CD4-positive, CD25-positive, alpha-beta regulatory T cell (primary cell): ENCODE data around the gene DYNC2H1. TPM values are rescaled to one million over a fixed set of nuclear protein-coding genes. Genes with fewer than 3 reads are reported as not detected.

Experiments
- ATAC-seq, 2 donors: fragments of 150-1000 bp; cut with Tn5 transposase; one replicate each; pipeline ENCODE4 v1.10.0; 2021; ENCODE audit warnings: low read depth in 2 of 2, moderate number of reproducible peaks in 2 of 2, moderate library complexity in 1 of 2
- DNase-seq, 3 donors: peaks; one replicate each; pipeline versions ENCODE4 v3.0.0 to v3.0.0-alpha.2; 2012 to 2022; ENCODE audit warnings: mixed read lengths in 1 of 3
- H3K27ac ChIP-seq: one replicate; pipeline ENCODE4 v1.7.0; 2013; ENCODE audit warnings: mild to moderate bottlenecking, low read length; ENCODE audit not compliant: insufficient read depth, poor library complexity, severe bottlenecking
- H3K27me3 ChIP-seq: one replicate; pipeline ENCODE4 v1.7.0; 2013; ENCODE audit warnings: low read length; ENCODE audit not compliant: control insufficient read depth, insufficient read depth
- H3K36me3 ChIP-seq: one replicate; pipeline ENCODE4 v1.7.0; 2013; ENCODE audit warnings: mild to moderate bottlenecking, low read length, moderate library complexity; ENCODE audit not compliant: control insufficient read depth, insufficient read depth
- H3K4me1 ChIP-seq: 2 replicates; pipeline ENCODE4 v1.7.0; 2013; ENCODE audit warnings: mild to moderate bottlenecking, low read length; ENCODE audit not compliant: insufficient read depth, control insufficient read depth, poor library complexity, severe bottlenecking
- H3K4me3 ChIP-seq: one replicate; pipeline ENCODE4 v1.7.0; 2013; ENCODE audit warnings: low read depth, mild to moderate bottlenecking, low read length, moderate library complexity
- H3K9me3 ChIP-seq, 2 experiments: 1 replicate in 1 of 2; 2 replicates in 1 of 2; pipeline ENCODE4 v1.7.0; 2013; ENCODE audit warnings: low read length in 2 of 2, mild to moderate bottlenecking in 1 of 2, moderate library complexity in 1 of 2; ENCODE audit not compliant: control insufficient read depth in 2 of 2
- H3K27ac Mint-ChIP-seq, 3 donors: one replicate each; pipeline ENCODE4 v1.8.0; 2020 to 2022; ENCODE audit warnings: mild to moderate bottlenecking in 3 of 3, mixed read lengths in 3 of 3, moderate library complexity in 2 of 3
- H3K27me3 Mint-ChIP-seq: one replicate; pipeline ENCODE4 v1.8.0; 2022; ENCODE audit warnings: mild to moderate bottlenecking, mixed read lengths
- H3K36me3 Mint-ChIP-seq: one replicate; pipeline ENCODE4 v1.8.0; 2020; ENCODE audit warnings: mixed read lengths
- H3K4me1 Mint-ChIP-seq, 4 donors: one replicate each; pipeline ENCODE4 v1.8.0; 2020 to 2022; ENCODE audit warnings: mixed read lengths in 4 of 4, mild to moderate bottlenecking in 1 of 4
- H3K4me3 Mint-ChIP-seq, 4 donors: one replicate each; pipeline ENCODE4 v1.8.0; 2020 to 2022; ENCODE audit warnings: mild to moderate bottlenecking in 4 of 4, mixed read lengths in 4 of 4, moderate library complexity in 3 of 4
- H3K9me3 Mint-ChIP-seq, 7 donors: one replicate each; pipeline ENCODE4 v1.8.0; 2020 to 2022; ENCODE audit warnings: mixed read lengths in 7 of 7, mild to moderate bottlenecking in 3 of 7, moderate library complexity in 2 of 7
- polyA plus RNA-seq, 4 donors: library from polyadenylated mRNA; unstranded; fragments of 300-500 nt; fragmentation: Illumina TruSeq; gene quantifications; one replicate each; pipeline ENCODE4 v1.2.3, GENCODE V29; 2021
- total RNA-seq: library from RNA; stranded (reverse); gene quantifications from one replicate; pipeline ENCODE4 v1.2.3, GENCODE V29; 2022

The DYNC2H1 gene
- total and polyA plus RNA-seq, 5 donors from 2014 or later: 0.10 to 1.8 (median 0.18) TPM

DNA sequence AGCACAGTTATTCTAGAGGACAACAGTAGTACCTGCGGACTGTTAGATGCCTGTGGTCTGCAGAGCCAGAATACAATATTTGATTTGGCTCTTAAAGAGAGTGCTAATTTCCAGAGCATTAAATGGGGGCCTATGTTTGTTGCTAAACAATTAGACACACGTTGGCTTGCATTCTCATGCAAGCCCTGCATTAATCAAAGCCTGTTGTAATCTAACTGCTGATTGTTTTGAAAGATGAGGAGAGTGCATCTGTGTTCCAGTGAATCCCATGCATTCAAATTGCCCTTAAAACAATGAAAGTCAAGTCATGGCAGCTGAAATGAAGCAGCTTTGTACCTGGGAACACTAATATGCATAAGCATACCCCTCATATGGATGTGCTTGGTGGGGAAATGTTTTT lies 419.4 kb downstream of the DYNC2H1 start:
- no peak for DNase-seq
- Histone ChIP-seq H3K4me3 (no peak overlapping the region), H3K36me3 (no peaks in the 10 kb centered on the region), H3K9me3 (no peaks in the 10 kb centered on the region), H3K4me1 (no peaks in the 10 kb centered on the region), H3K27me3 (no peaks in the 10 kb centered on the region), H3K27ac (no peak overlapping the region)
- no peaks in the 10 kb centered on the region for H3K27me3 Mint-ChIP-seq
- no peak overlapping the region for H3K27ac Mint-ChIP-seq
- H3K4me3 Mint-ChIP-seq: no peak overlapping the region
- no peaks in the 10 kb centered on the region for H3K36me3 Mint-ChIP-seq
- ATAC-seq: no peak
- H3K4me1 Mint-ChIP-seq: no peaks in the 10 kb centered on the region
- peaks cover 0 to 5% (median 0%) of the 10 kb centered on the region in 7 donors for H3K9me3 Mint-ChIP-seq

DNA sequence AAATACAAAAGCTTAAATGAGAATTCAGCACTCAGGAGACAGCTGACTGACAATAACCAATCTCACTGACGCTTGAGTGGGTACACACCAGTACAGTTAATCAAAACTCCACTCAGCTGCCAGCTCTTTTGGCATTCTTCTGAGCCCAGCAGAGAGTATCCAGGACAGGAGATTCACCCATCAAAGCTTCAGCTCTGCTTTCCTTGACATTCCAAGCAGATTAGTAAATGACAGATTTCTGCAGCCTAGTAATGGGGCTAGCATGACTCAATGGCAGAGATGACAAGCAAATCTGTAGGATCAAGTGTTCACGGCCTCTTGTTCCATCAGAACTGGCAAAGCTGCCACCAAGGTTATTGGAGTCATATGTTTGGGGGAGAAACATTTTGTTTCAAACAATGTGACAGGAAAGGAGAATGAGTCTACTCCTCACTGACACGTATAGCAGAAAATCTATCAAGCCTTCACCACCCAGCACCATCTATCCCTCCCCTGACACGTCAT lies 420.0 kb downstream of the DYNC2H1 start:
- Mint-ChIP-seq H3K4me1 (no peaks in the 10 kb centered on the region), H3K36me3 (no peaks in the 10 kb centered on the region), H3K27ac (no peak overlapping the region), H3K27me3 (no peaks in the 10 kb centered on the region), H3K4me3 (no peak overlapping the region), H3K9me3 (peaks cover 0 to 5% (median 0%) of the 10 kb centered on the region in 7 donors)
- no peaks in the 10 kb centered on the region for H3K4me1 ChIP-seq
- H3K9me3 ChIP-seq: no peaks in the 10 kb centered on the region
- H3K4me3 ChIP-seq: no peak overlapping the region
- no peaks in the 10 kb centered on the region for H3K27me3 ChIP-seq
- H3K27ac ChIP-seq: no peak overlapping the region
- DNase-seq (no peak), ATAC-seq (no peak)
- no peaks in the 10 kb centered on the region for H3K36me3 ChIP-seq

Other genes starting within 250 kb of the DYNC2H1 start
- not detected for gene MMP12, start 234.4 kb upstream of the DYNC2H1 start, total RNA-seq
- gene MMP12, start 234.4 kb upstream of the DYNC2H1 start, polyA plus RNA-seq: not detected
- gene MMP13, start 153.7 kb upstream of the DYNC2H1 start, total RNA-seq: not detected
- not detected for gene MMP13, start 153.7 kb upstream of the DYNC2H1 start, polyA plus RNA-seq
- 16.2 TPM for gene DCUN1D5, start 17.3 kb upstream of the DYNC2H1 start, total RNA-seq
- gene DCUN1D5, start 17.3 kb upstream of the DYNC2H1 start, polyA plus RNA-seq: 10 to 100 TPM; 23.6 to 27.6 (median 26.6) TPM